ENCODE data around the gene HOXA10.

Gene HOXA10

DNA sequence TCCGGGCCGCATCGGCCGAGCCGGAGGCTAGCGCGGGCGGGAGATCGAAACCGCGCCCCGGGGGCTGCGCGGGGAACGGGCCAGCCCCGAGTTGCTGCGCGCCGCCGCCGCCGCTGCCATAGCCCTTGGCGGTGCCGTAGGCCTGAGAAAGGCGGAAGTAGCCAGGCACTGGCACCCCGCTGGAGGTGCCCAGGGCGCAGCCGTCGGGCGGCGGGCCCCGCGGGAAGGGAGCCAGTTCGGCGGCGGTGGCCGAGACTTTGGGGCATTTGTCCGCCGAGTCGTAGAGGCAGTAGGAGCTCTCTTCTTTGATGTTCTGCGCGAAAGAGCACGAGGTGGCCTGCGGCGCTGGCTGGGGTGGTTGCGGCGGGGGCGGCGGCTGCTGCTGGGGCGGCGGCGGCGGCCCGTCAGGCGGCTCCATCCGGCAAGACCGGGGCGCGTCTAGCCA lies 587 bp downstream of the HOXA10 start:
- Histone ChIP-seq H3K4me3 (ENCODE audit: low read length) (no peak overlapping the region), H3K27me3 (ENCODE audit: insufficient read depth, low read length) (peaks cover 100% of the 10 kb centered on the region), H3K9me3 (ENCODE audit: insufficient read depth, low read depth, low read length) (peaks cover 3% of the 10 kb centered on the region; the same call in 1 of the 2 replicates), H3K36me3 (ENCODE audit: insufficient read depth, low read length) (no peaks in the 10 kb centered on the region), H3K9ac (ENCODE audit: low read depth, low read length) (no peak overlapping the region), H3K4me1 (ENCODE audit: insufficient read depth, low read length) (no peaks in the 10 kb centered on the region), H3K27ac (ENCODE audit: low read depth, low read length) (no peak overlapping the region)
- WGBS: 2% methylated on average over 59 of the region's 59 CpGs

DNA sequence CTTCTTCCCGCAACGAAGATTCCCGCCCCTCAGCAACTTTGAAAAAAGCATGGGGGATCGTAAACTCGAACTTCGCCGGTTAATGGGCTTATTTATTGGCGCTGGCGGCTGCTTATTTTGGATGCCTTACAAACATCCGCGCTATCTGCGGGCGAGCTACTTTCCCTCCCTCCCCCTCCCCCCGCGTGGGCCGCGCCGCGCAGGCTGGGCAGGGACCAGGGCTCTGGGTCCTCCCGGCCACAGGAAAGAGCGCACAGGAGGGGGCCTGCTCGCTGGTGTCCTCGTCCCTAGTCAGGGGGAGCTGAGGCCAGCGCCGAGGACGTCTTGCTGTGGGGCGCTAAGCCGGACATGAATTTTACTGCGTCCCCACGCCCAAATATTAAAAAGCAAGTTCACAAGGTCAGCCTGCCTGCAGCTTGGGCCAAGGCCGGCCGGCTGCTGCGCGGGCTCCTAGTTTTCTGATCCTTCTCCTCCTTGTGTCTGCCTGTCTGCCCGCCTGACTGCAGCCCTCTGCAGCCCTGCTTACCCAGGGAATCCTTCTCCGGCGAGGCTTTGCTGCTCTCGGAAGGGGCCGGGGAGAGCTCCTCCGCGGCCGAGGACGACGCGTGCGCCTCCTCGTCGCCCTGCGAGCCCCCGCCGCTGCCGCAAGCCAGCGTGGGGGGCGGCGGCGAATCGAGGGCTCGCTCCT lies 1.2 kb downstream of the HOXA10 start:
- Histone ChIP-seq H3K9ac (ENCODE audit: low read depth, low read length) (no peak overlapping the region), H3K4me3 (ENCODE audit: low read length) (no peak overlapping the region), H3K27ac (ENCODE audit: low read depth, low read length) (no peak overlapping the region), H3K27me3 (ENCODE audit: insufficient read depth, low read length) (peaks cover 100% of the 10 kb centered on the region), H3K9me3 (ENCODE audit: insufficient read depth, low read depth, low read length) (peaks cover 3% of the 10 kb centered on the region; the same call in 1 of the 2 replicates), H3K4me1 (ENCODE audit: insufficient read depth, low read length) (no peaks in the 10 kb centered on the region), H3K36me3 (ENCODE audit: insufficient read depth, low read length) (no peaks in the 10 kb centered on the region)
- WGBS: 2% methylated on average over 58 of the region's 58 CpGs

DNA sequence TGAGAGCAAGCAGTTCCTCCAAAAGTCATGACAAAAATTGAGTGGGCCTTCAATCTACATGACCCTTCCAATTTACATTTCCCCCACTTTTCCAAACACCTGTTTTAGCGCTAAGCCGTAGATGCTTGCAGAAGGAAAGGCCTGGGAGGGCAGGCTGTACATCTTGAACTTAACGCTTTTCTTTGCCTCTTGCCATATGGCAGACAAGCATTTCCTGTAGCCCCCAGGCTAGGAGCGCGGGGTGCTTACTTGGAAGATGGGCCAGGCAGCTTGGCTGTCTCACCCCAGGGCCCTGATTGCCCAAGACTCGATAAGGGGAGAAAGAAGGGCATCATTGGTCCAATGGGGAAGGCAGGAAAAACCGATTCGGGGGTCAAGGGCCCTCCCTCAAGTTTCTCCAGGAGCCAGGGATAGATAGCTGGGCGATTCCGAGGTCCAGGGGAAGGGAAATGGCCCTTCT lies 1.8 kb downstream of the HOXA10 start:
- Histone ChIP-seq H3K9ac (ENCODE audit: low read depth, low read length) (no peak overlapping the region), H3K4me1 (ENCODE audit: insufficient read depth, low read length) (no peaks in the 10 kb centered on the region), H3K9me3 (ENCODE audit: insufficient read depth, low read depth, low read length) (peaks cover 3% of the 10 kb centered on the region; the same call in 1 of the 2 replicates), H3K36me3 (ENCODE audit: insufficient read depth, low read length) (no peaks in the 10 kb centered on the region), H3K4me3 (ENCODE audit: low read length) (no peak overlapping the region), H3K27ac (ENCODE audit: low read depth, low read length) (no peak overlapping the region), H3K27me3 (ENCODE audit: insufficient read depth, low read length) (peaks cover 100% of the 10 kb centered on the region)
- WGBS: 6% methylated on average over 10 of the region's 10 CpGs

DNA sequence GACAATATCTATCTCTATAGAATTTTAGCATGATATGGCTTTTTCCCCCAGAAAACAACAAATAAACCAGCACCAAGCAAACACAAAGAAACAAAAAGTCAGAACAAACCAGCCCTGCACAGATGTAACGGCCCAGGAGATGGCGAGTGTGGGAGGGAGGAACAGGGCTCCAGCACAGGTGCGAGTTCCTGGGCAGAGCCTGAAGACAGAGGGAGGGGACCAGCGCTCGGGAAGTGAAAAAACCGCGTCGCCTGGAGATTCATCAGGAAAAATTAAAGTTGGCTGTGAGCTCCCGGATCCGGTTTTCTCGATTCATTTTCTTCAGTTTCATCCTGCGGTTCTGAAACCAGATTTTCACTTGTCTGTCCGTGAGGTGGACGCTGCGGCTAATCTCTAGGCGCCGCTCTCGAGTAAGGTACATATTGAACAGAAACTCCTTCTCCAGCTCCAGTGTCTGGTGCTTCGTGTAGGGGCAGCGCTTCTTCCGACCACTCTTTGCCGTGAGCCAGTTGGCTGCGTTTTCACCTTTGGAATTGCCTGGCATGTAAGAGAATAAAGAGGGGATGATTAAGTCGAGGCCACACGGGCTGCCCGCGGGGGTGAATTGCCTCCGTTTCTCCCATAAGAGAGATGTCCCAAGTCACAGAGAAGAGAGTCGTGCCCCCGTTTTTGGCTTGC lies 2.3 kb downstream of the HOXA10 start:
- Histone ChIP-seq H3K9me3 (ENCODE audit: insufficient read depth, low read depth, low read length) (peaks cover 3% of the 10 kb centered on the region; the same call in 1 of the 2 replicates), H3K4me1 (ENCODE audit: insufficient read depth, low read length) (no peaks in the 10 kb centered on the region), H3K36me3 (ENCODE audit: insufficient read depth, low read length) (no peaks in the 10 kb centered on the region), H3K27me3 (ENCODE audit: insufficient read depth, low read length) (peaks cover 100% of the 10 kb centered on the region), H3K4me3 (ENCODE audit: low read length) (no peak overlapping the region), H3K9ac (ENCODE audit: low read depth, low read length) (no peak overlapping the region), H3K27ac (ENCODE audit: low read depth, low read length) (no peak overlapping the region)
- 6% methylated on average over 30 of the region's 30 CpGs for WGBS

DNA sequence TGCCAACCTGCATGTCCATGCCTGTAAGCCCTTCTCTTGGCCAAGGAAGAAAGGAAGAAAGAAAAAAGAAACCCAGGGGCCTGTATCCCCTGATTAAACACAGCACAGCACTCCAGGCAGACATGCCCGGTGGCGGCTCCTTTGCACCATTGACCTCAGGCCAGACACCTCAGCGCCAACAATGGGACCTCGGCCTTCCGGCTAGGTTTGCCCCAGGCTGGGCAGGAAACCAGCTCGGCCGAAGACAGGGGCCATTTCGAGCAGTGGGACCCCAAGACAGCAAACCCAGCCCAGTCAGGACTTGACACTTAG lies 2.8 kb downstream of the HOXA10 start:
- H3K4me1 ChIP-seq (ENCODE audit: insufficient read depth, low read length): no peaks in the 10 kb centered on the region
- no peak overlapping the region for H3K4me3 ChIP-seq (ENCODE audit: low read length)
- H3K27ac ChIP-seq (ENCODE audit: low read depth, low read length): no peak overlapping the region
- no peaks in the 10 kb centered on the region for H3K36me3 ChIP-seq (ENCODE audit: insufficient read depth, low read length)
- H3K9ac ChIP-seq (ENCODE audit: low read depth, low read length): no peak overlapping the region
- peaks cover 3% of the 10 kb centered on the region; the same call in 1 of the 2 replicates for H3K9me3 ChIP-seq (ENCODE audit: insufficient read depth, low read depth, low read length)
- WGBS: 6% methylated on average over 8 of the region's 8 CpGs
- peaks cover 100% of the 10 kb centered on the region for H3K27me3 ChIP-seq (ENCODE audit: insufficient read depth, low read length)

DNA sequence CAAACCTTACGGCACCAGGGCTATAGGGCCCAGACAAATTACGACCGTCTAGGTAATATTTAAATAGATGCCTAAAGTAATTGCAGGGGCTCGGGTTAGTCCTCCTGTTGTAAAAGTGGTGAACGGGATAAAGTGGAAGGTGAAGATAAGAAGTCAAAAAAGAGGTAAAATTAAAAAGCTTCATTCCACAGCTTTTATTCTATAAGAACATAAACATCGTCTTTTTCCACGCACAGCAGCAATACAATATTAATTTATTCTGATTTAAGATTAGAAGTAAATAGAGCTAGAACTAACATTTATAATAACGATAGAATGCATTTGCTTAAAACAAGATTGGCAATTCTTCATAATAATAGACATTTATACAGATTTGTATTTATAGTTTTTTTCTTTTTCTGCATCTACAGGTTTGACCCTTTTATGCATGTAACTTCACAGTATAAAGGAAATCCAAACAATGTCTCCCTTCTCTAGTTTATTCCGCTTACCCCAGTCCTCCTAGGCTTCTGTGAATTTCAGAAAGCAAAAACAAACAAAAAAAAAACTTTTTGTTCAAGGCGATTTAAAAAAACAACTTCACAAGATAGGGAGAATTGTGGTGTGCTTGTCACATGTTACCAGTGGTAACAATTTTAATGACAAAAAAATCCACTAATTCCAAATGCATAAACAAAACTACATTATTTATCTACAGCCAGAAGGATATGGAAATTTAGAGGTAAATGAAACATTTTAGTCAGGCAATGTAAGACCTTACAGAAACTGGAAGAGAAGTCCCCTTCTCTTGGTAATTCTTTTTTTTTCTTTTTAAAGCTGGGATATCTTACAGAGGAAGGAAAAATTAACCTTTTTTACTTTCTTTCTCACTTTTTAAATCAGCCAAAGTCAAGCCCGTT lies 3.4 kb downstream of the HOXA10 start:
- Histone ChIP-seq H3K9ac (ENCODE audit: low read depth, low read length) (no peak overlapping the region), H3K4me3 (ENCODE audit: low read length) (no peak overlapping the region), H3K4me1 (ENCODE audit: insufficient read depth, low read length) (no peaks in the 10 kb centered on the region), H3K27me3 (ENCODE audit: insufficient read depth, low read length) (peaks cover 100% of the 10 kb centered on the region), H3K27ac (ENCODE audit: low read depth, low read length) (no peak overlapping the region), H3K36me3 (ENCODE audit: insufficient read depth, low read length) (no peaks in the 10 kb centered on the region), H3K9me3 (ENCODE audit: insufficient read depth, low read depth, low read length) (0 out of 2 replicates have a peak, but pooled peaks cover 3% of the 10 kb centered on the region)
- 24% methylated on average over 7 of the region's 11 CpGs for WGBS

DNA sequence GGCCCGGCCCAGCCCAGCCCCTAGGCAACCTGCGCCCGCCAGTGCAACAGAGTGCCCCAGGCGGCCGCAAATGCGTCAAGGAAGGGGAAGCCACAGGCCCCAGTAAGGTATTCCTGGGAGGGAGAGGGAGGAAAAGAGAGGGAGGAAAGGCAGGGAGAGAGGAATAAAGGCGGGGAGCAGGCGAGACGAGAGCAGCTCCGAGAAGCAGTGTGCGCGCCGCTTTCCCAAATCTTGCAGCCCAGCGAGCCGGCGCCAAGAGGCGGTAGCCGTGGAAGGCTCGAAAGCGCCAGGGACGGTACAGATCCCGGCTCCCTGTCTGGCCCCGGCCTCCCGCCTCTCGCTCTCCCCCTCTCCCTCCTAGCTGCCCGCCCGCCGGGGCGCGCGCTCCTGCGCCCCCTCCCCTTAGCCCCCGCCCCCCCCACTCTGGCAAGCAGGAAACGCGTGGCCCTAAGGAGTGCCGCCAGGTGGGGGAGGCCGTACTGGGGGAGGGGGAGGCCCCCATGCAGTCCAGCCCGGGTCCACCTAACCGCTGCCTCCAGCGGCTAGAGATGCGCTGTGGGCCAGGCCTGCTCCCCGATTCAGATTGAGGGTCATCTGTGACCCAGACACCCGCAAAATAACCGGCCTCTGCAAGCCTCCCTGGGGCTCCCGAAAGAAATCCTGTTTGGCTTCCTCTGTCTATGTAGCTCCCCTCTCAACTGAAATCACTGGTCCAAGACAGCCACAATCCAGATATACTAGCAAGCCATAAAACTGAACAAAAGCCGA lies 4.3 kb downstream of the HOXA10 start:
- Histone ChIP-seq H3K4me3 (ENCODE audit: low read length) (no peak overlapping the region), H3K27ac (ENCODE audit: low read depth, low read length) (no peak overlapping the region), H3K4me1 (ENCODE audit: insufficient read depth, low read length) (no peaks in the 10 kb centered on the region), H3K9ac (ENCODE audit: low read depth, low read length) (no peak overlapping the region), H3K9me3 (ENCODE audit: insufficient read depth, low read depth, low read length) (0 out of 2 replicates have a peak, but pooled peaks cover 8% of the 10 kb centered on the region), H3K27me3 (ENCODE audit: insufficient read depth, low read length) (peaks cover 100% of the 10 kb centered on the region), H3K36me3 (ENCODE audit: insufficient read depth, low read length) (no peaks in the 10 kb centered on the region)
- WGBS: 2% methylated on average over 38 of the region's 46 CpGs

DNA sequence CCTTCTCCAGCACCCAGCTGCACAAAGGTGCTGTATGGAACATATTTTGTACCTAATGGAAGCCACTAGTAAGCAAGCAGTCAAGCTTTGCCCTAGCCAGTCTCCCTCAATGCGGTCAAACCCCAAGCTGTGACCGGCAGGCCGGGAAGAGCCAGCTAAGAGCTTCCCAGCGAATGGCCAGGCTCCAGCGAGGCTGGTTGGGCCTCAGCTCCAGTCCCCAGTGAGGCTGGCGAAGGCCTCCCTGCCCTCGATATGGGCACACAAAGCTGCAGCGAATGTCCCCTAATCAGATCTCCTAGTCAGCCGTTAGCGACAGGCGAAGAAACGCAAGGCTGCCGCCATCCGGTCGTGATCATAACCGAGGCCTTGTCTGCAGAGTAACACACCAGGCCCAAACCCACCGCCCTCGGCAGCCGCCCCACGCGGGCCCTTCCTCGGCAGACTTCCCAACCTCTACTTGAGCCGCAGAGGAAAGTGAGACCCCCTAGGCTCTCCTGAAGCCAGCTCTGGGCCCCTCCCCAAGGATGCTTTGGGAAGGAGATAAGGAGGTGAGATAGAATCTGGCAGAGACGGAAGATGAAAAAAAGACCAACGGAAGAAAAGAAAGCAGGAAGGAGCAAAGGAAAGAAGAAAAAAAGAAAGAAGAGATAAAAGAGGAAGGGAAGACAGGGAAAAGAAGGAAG lies 5.7 kb downstream of the HOXA10 start:
- Histone ChIP-seq H3K27ac (ENCODE audit: low read depth, low read length) (no peak overlapping the region), H3K9me3 (ENCODE audit: insufficient read depth, low read depth, low read length) (0 out of 2 replicates have a peak, but pooled peaks cover 8% of the 10 kb centered on the region), H3K9ac (ENCODE audit: low read depth, low read length) (no peak overlapping the region), H3K36me3 (ENCODE audit: insufficient read depth, low read length) (no peaks in the 10 kb centered on the region), H3K4me3 (ENCODE audit: low read length) (no peak overlapping the region), H3K4me1 (ENCODE audit: insufficient read depth, low read length) (no peaks in the 10 kb centered on the region), H3K27me3 (ENCODE audit: insufficient read depth, low read length) (peaks cover 100% of the 10 kb centered on the region)
- 8% methylated on average over 25 of the region's 25 CpGs for WGBS

DNA sequence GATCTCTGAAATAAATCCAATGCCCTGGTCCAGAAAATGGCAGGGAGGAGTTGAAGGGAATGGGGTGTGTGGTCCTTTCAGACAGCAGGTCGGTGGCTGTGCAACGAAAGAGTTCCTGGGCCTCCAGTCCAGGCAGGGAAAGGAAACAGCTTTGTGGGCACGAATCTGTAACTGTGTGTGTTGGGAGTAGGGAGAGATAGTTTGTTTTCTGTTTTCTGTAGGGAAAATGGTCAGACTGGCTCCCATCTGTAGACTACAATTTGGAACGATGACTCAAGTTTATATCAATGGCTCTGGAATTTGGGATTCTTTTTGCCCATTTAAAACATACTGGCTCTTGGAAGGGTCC lies 6.2 kb downstream of the HOXA10 start:
- H3K36me3 ChIP-seq (ENCODE audit: insufficient read depth, low read length): no peaks in the 10 kb centered on the region
- 0 out of 2 replicates have a peak, but pooled peaks cover 8% of the 10 kb centered on the region for H3K9me3 ChIP-seq (ENCODE audit: insufficient read depth, low read depth, low read length)
- H3K27me3 ChIP-seq (ENCODE audit: insufficient read depth, low read length): peaks cover 100% of the 10 kb centered on the region
- no peak overlapping the region for H3K4me3 ChIP-seq (ENCODE audit: low read length)
- H3K4me1 ChIP-seq (ENCODE audit: insufficient read depth, low read length): no peaks in the 10 kb centered on the region
- H3K9ac ChIP-seq (ENCODE audit: low read depth, low read length): no peak overlapping the region
- no peak overlapping the region for H3K27ac ChIP-seq (ENCODE audit: low read depth, low read length)
- WGBS: 20% methylated on average over 4 of the region's 4 CpGs

Measured in HUES64 (cell line).